Activated CD4-positive, alpha-beta T cell treated with anti-CD3 and anti-CD28 coated beads, Interleukin-2, amount 50 U/mL, for 48 hours (primary cell): ENCODE results near the gene NET1.
"Not testable (repeated sequence)": the region's sequence is repeated elsewhere in the genome, so short reads cannot be mapped to it uniquely, and the experiment has no call there.

Experiments used
- DNase-seq, 2 experiments: peaks; one replicate each; pipeline ENCODE4 v3.0.0-alpha.2; 2020

NET1 gene

DNA sequence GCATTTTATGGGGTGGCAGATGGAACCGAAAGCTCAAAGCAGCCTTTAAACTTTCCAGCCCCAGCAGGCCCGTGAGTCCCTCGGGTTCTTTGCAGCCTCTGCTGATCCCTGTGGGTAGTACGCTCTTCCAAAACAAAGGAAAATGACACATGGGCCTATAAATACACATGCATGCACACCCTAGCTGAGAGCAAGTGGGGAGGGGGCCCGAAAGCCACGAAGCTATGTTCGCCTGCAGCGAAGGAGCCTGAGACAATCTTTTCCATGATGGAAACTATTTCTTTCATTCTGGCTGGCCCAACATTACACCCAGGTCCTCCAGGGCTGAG, 54.8 kb downstream of the NET1 start:
- no peak for DNase-seq

DNA sequence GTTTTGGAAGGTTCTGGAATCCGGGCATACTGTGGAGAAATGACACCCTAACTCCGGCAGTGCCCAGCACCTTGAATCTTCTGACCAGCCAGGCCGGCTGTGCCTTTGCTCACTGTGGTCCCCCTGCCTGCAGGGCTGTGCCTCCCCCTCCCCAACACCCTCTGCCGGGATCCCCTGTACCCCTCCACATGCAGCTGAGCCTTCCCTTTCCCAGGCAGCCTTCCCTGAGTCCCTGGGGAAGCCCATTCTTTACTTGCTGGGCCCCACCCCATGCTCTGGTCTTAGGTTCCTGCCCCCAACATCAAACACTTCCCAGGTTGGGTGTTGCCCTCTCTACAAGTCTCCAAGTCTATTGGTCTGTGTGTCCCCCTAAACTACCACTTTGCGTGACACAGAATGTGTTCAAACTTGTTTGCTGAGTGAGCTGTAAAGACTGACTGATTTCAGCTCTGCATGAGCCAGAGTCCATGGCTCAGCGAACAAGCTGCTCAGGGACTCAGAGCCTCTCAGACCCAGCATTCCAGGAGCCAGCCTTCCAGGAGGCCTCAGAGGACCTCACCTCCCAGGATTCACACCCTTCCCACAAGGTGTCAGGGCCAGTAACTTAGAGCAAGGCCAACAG, 55.4 kb downstream of the NET1 start:
- no peak for DNase-seq

DNA sequence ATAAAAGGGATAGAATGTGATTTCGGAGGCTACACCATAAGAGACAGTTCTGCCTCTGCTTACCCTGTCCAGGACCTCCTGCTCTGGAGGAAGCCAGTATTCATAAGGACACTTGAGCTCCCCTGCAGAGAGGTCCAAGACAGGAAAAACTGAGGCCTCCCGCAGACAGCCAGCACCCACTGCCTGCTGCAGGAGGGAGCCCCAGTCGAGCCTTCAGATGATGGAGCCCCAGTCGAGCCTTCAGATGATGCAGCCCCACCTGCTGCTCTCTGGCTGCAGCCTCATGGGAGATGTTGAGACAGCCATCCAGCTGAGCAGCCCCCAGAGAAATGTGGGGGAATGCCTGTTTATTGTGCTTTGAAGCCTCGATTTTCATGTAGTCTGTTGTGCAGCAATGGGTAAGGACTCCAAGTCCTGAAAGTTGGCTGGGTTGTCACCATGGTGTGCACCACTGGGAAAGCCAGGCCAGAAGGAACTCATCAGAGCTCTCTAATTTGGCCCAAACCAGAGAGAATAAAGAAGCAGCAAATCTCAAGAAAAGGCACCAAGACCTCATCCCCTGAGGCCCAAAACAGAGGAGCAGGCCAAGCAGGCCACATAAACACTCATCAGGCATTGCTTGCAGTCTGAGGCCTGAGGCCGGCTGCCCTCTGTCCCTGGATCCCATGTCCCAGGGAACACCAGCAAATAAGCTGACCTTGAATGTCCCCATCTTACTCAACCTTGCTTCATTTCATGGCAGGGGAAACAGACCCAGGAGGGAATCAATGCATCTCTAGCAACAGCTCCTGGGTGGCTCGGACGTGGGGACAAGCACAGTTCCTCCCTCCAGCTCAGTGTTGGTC, 56.1 kb downstream of the NET1 start:
- DNase-seq = no peak

DNA sequence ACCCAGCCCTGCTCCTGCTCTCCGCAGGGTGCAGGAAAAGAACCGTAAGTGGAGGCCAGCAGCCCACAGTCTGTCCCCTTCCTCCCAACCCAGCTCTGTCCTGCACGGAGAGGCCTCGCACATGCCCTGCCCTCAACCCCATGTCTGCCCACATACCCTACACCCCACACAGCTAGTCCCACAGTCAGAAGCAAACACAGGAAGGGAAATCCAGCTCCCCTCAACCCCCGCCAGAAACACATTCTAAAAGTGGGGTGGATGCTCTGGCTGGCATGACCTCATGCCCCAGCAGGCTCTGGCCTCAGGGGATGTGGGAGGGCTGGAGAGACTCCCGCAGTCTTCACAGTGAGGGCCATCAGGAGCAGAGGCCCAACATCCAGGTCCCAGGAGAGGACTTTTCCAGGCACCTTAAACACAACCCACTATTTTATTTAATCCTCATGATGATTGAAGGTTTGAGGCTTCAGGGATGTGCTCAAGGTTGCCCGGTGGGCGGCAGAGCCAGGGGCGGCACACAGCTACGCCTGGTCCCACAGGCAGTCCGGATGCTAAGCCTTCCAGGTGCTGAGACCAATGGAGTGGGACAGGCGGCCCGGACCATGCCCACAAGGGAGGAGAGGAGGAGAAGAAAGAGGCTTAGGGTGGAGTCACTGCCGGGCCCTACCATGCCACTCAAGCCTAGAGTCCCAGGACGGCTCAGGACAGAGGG, 57.1 kb downstream of the NET1 start:
- no peak for DNase-seq

DNA sequence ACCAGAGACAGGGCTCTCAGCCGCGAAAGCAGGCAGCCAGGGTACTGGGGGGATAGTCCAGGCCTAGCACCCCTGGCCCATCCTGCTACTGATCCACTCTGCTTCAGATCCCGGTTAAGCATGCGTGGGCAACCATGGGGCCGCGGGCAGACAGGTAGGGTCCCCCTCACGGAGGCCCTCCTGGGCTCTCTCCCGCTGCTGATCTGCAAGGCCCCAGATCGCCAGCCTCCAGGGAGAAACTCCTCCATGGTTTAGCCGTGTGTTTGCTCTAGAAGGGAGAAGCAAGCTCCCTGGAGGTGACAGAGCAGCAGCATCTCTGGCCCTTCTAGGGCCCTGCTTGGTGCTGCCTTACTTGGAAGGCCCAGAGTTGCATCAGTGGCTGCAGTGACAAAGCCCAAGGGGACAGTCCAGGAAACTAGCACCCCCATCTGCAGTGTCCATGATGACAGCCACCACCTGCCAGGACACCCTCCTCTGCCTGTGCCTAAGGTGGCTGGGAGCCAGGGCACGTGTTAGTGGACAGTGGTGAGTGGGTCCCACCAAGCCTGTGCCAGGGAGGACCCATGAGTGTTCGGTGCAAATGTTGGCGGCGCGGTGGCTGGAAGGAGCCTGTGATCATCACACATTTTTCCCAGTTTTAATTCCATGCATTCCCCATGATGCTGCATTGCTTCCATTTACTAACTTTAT, 57.9 kb downstream of the NET1 start:
- DNase-seq = no peak

DNA sequence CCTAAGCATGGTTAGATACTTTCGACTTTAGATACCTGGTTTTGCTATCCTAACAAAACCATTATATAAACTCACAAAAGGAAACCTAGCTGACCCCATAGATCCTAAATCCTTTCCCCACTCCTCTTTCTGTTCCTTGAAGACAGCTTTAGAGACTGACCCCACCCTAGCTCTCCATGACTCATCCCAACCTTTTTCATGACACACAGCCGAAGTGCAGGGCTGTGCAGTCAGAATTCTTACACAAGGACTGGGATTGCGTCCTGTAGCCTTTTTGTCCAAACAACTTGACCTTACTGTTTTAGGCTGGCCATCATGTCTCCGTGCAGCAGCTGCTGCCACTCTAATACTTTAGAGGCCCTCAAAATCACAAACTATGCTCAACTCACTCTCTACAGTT, 62.3 kb downstream of the NET1 start:
- DNase-seq = not testable (repeated sequence)

DNA sequence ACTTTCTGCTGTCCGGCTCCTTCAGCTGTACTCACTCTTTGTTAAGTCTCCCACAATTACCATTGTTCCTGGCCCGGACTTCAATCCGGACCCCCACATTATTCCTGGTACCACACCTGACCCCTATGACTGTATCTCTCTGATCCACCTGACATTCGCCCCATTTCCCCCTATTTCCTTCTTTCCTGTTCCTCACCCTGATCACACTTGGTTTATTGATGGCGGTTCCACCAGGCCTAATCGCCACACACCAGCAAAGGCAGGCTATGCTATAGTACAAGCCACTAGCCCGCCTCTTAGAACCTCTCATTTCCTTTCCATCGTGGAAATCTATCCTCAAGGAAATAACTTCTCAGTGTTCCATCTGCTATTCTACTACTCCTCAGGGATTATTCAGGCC, 62.7 kb downstream of the NET1 start:
- not testable (repeated sequence) for DNase-seq

DNA sequence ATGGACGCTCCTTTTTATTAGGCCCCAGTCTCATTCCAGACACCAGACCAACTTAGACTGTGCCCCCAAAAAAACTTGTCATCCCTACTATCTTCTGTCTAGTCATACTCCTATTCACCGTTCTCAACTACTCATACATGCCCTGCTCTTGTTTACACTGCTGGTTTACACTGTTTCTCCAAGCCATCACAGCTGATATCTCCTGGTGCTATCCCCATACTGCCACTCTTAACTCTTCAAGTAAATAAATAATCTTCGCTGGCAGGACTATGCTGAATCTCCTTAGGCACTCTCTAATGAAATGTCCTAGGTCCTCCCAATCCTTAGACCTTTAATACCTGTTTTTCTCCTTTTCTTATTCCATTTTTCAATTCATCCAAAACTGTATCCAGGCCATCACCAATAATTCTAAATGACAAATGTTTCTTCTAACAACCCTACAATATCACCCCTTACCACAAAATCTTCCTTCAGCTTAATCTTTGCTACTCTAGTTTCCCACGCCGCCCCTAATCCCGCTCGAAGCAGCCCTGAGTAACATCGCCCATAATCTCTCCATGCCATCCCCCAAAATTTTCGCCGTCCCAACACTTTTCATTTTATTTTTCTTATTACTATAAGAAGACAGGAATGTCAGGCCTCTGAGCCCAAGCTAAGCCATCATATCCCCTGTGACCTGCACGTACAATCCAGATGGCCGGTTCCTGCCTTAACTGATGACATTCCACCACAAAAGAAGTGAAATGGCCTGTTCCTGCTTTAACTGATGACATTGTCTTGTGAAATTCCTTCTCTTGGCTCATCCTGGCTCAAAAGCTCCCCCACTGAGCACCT, 63.8 kb downstream of the NET1 start:
- DNase-seq = not testable (repeated sequence)

DNA sequence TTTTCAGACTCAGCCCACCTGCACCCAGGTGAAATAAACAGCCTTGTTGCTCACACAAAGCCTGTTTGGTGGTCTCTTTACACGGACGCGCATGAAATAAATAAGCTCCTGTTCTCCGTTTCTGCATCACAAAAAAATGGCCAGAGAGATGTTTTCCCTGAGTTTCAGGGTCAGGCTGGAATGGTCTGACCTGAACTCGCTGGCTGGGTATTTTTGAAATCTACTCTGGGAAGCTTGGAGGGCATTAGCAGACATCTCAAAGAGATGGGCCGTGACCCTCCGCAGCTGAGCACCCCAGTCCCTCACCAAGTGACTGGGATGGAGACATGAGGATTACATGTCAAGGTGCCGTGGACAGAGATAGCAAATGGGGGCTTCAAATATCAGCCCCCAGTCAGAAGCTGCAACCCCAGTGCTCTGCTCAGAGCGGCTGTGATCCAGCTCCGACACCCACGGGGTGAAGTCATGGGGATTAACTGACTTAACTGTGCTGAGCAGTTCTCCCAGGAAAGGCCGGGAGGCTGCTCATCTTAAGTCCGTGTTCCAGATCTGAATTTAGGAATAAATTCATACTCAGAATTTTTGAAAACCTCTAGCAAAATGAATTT, 64.7 kb downstream of the NET1 start:
- no peak for DNase-seq

DNA sequence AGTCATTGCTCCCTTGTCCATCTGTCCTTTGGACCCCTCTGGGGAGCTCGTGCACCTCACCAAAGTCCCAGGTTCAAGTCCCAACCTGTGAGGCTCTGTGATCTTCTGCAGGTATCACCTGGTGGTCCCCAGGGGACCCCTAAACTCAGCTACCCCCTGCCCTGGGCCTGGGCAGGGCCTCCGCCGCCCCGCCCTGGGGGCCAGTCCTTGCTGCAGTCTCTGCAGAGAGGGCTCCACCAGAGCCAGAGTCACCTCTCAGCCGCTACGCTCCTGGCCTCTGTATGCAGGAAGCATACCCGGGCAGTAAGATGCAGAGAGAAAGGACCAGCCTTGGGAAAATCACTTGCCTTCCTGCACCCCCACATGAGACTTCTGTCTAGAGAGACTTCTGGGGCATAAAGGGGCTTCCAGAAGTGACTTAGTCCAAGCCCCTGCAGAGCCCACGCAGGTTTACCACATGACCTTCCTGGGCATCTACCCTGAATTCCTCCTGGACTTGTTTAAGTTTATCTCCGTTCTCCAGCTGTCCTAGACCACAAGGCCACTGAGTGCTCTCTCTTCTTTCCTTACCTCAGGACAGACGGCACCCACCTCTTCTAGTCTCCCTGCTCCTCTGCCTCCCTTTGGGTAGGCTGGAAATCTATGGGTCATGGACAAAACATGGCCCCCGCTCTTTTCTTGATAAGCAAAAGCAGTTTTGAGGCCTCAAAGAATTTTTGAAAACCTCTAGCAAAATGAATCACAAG, 65.8 kb downstream of the NET1 start:
- no peak for DNase-seq

DNA sequence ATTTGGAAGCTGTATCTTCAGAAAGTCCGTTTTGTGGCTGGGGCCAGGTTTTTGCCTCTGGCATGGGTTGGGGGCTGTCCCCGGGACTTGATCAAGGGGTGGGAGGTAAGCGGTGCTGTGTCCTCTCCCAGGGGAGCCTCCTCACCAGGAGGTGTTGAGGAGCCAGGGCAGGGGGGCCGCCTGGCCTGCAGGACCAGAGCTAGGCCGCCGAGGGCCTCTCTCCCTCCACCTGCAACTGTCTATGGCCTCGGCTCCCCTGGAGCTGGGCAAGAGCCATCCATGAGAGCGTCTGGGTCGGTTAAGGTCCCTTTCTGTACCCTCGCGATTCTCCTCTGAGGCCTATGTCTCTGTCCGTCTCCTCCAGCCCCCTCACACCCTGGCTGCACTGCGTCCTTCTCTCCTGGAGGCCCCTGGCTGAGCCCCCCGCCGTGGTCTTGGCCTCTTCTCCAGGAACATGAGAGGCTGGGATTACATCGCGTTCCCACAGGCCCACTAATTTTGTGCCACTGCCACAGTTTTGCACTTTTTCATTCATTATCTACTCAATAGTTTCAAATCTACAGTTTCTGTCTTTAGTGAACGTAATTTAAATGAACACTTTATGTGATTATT, 66.4 kb downstream of the NET1 start:
- no peak for DNase-seq

DNA sequence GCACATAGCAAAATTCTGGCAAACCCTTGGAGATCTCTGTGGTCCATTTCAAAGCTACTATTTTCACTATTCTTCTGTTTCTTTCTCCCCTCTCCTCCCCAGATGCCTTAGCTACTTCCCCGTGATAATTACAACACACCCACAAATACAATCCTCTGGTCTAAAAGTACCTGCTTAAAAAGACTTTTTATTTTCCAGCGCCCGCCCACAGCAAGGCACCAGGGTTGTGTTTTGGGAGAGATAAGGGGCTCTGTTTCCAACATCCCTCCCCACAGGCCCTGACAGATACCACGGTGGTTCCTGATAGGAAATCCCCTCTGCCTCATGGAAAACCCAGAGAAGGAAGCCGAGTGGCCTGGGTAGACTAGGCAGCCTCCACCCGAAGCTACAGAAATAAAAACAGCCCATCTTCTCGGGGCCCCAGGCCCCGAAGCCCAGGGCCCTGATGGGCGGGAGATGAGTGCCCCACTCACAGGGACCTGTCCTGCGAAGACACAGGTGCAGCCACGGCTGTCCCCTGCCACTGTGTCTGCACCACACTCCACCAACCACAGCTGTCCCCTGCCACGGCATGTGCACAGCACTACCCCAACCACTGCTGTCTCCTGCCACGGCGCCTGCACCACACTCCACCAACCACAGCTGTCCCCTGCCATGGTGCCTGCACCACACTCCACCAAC, 67.3 kb downstream of the NET1 start:
- peak; percentile 4 to 14 for DNase-seq

DNA sequence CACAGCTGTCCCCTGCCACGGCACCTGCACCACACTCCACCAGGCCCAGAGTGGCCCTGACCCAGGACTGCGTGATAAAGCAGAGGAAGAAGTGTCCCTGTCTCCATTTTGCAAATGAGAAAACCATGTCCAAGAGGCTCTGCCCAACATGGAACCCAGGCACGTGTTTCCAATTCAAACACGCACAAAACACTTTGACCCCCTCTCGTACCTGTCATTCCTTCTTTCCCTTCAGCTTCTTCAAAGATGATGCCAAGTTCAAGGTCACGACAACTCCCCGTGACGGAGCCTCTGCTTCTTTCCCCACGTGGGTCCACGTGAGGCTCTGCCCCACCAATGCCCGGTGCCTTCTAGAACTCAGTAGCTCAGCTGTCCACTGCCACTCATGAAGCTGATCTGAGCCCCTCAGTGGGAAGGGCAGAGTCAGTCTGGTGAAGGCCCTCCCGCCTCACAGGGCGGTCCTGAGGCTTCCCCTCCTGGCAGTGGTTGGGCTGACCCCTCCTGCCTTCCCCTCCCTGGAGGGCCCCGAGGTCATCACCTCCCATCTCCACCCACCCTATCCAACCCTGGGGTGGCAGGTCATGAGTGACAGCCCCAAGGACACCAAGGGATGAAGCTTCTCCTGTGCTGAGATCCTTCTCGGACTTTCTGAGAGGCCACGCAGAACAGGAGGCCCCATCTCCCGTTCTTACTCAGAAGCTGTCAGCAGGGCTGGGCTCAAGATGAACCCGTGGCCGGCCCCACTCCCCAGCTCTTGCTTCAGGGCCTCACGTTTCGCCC, 68.0 kb downstream of the NET1 start:
- DNase-seq = no peak

DNA sequence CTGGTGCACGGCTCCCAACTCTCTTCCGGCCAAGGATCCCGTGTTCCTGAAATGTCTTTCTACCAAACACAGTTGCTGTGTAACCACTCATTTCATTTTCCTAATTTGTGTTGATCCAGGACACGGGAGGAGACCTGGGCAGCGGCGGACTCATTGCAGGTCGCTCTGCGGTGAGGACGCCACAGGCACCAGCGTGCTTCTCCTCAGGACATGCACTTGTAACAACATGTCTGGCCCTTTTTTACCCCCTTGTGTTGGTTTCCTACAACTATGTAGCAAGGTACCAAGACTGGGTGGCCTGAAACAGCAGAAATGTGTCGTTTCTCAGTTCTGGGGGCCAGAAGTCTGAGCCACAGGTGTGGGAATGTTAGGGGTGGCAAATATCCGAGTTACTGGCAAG, 68.8 kb downstream of the NET1 start:
- DNase-seq = no peak

DNA sequence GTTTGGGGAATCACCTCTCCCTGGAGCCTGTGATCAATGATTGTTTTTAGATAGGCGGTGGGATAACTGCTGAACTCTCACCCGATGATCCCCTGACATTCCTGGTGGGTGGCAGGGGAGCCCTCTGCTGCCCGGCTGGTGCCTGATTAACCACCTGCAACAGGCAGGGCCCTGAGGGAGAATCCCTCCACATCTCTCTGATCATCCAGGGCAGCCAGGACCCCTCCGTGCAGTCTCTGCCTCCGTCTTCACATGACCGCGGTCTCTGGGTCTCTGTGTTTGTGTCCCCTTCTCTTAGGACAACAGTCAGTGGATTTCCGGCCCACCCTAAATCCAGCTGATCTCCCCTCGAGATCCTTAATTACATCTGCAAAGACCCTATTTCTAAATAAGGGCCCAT, 69.7 kb downstream of the NET1 start:
- no peak for DNase-seq

DNA sequence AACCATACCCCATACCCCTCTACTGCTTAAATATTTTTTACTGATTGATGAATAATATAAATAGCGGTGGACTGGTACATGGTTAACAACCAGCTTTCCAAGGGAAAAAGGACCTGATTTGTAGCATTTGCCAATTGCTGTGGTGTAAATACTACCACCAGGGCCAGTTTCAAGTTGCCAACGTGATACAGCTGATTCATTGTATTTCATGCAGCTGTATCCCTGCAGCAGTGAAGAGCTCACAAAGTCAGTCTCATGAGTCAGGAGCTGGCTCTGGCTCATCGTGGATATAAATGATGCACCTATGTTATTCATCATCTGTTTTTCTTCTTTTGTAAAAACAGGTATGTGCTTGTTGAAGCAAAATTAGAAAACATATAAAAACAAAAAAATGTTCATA, 71.8 kb downstream of the NET1 start:
- DNase-seq = no peak

DNA sequence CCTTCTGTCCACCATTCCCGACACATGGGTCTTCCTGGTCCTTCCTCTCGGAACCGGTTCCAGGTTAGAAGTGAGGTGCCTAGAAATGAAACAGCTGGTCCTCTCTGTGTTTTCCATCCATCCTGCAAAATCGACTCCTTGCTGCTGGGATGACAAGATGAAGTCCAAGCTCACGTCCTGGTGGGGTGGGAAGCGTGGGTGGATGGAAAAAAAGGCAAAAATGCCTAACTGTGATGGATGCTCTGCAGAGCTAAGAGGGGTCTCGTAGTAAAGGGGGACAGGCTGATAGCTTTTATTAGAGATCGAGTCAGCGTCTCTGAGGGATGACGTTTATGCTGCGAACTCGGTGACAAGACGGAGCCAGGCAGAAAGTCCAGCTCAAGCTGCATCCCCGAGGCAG, 72.9 kb downstream of the NET1 start:
- no peak for DNase-seq

DNA sequence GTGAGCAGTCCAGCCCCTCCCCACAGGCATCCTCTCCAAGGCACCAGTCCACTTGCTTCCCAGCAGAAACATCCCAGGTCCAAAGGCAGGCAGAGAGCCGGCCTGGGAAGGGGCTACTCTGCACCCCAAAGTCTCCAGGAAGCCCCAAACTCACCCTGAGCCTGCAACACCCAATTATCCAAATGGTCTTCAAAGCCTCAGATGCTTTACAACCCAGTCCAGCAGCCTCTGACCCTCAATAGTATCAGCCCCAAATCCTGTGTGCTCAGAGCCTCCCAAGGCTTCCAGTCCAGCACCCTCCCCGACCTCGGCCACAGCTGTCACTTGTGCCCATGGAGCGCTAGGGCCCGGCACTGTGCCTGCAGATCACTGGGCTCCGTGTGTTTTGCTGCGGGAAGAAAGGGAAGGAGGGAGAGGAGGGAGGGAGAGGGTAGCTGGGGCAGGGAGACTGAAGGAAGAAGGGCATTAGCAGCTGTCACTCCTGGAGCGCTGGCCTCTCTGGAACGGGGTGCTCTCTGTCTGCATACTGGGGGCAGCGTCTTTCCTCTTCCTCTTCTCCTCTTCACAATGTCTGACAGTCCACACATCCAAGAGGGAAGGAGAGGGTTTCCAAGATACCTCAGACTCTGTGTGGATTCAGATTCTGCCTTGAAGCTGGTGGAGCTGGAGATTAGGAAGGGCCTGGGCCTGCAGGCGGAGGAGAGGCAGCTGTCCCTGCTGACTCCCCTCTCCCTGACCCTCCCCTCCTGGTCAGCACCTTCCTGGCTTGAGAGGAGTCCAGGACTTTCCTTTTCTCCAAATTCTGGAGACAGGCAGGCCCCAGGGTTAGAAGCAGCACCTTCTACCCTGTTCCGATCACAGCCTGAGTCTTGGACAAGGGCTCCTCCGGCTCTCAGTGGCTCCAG, 73.8 kb downstream of the NET1 start:
- no peak for DNase-seq
